Measurements from ENCODE around the gene DPP6.

Gene DPP6

GRCh38 chr7:154881526-154881925, 829.3 kb downstream of the DPP6 start:
- no peak for DNase-seq (ENCODE audit: low read depth)

- DNase-seq (ENCODE audit: low read depth): no peak
Observed at GRCh38 chr7:154882931-154883474, 830.8 kb downstream of the DPP6 start.

GRCh38 chr7:154884348-154884920, 832.2 kb downstream of the DPP6 start:
- DNase-seq (ENCODE audit: low read depth): no peak

GRCh38 chr7:154886591-154886990, 834.4 kb downstream of the DPP6 start:
- DNase-seq (ENCODE audit: low read depth): no peak

- DNase-seq (ENCODE audit: low read depth): no peak
Observed at GRCh38 chr7:154888690-154889089, 836.5 kb downstream of the DPP6 start.

GRCh38 chr7:154892459-154892858, 840.3 kb downstream of the DPP6 start:
- DNase-seq (ENCODE audit: low read depth): no peak

- DNase-seq (ENCODE audit: low read depth): no peak
Observed at GRCh38 chr7:154896076-154896475, 843.9 kb downstream of the DPP6 start.

GRCh38 chr7:154898973-154899855, 847.0 kb downstream of the DPP6 start:
- DNase-seq (ENCODE audit: low read depth): no peak

GRCh38 chr7:154899862-154900261, 847.7 kb downstream of the DPP6 start:
- no peak for DNase-seq (ENCODE audit: low read depth)

- no peak for DNase-seq (ENCODE audit: low read depth)
Observed at GRCh38 chr7:154902600-154903082, 850.4 kb downstream of the DPP6 start.

GRCh38 chr7:154903083-154903731, 851.0 kb downstream of the DPP6 start:
- DNase-seq (ENCODE audit: low read depth): no peak

- no peak for DNase-seq (ENCODE audit: low read depth)
Observed at GRCh38 chr7:154905146-154905545, 852.9 kb downstream of the DPP6 start.

GRCh38 chr7:154905615-154906014, 853.4 kb downstream of the DPP6 start:
- DNase-seq (ENCODE audit: low read depth): no peak

- DNase-seq (ENCODE audit: low read depth): no peak
Observed at GRCh38 chr7:154906201-154906600, 854.0 kb downstream of the DPP6 start.

GRCh38 chr7:154906736-154907355, 854.6 kb downstream of the DPP6 start:
- DNase-seq (ENCODE audit: low read depth): no peak

- no peak for DNase-seq (ENCODE audit: low read depth)
Observed at GRCh38 chr7:154907651-154908620, 855.7 kb downstream of the DPP6 start.

- no peak for DNase-seq (ENCODE audit: low read depth)
Observed at GRCh38 chr7:154909241-154910105, 857.3 kb downstream of the DPP6 start.

GRCh38 chr7:154910125-154910524, 857.9 kb downstream of the DPP6 start:
- no peak for DNase-seq (ENCODE audit: low read depth)

GRCh38 chr7:154910977-154911376, 858.8 kb downstream of the DPP6 start:
- DNase-seq (ENCODE audit: low read depth): no peak

- no peak for DNase-seq (ENCODE audit: low read depth)
Observed at GRCh38 chr7:154911411-154911810, 859.2 kb downstream of the DPP6 start.
